GM23338 (cell line): ENCODE results near the gene NFATC1. TPM values are rescaled to one million over a fixed set of nuclear protein-coding genes. Genes with fewer than 3 reads are reported as not detected.

Experiments
- ATAC-seq: fragments of 200-7000 bp; cut with Tn5 transposase; 3 replicates; pipeline ENCODE4 v1.9.1; 2020
- DNase-seq: peaks from one replicate; pipeline ENCODE4 v3.0.0-alpha.2; 2015; ENCODE audit warnings: low spot score
- H2AFZ ChIP-seq: fragments of 200-600 bp; sonication (generic); 2 replicates; pipeline ENCODE4 v1.8.0; 2016; ENCODE audit warnings: antibody characterized with exemption, mild to moderate bottlenecking, moderate library complexity
- H3F3A ChIP-seq: fragments of 200-600 bp; sonication (generic); replicated peaks from 2 replicates; pipeline ENCODE4 v1.8.0; 2017; ENCODE audit warnings: antibody characterized with exemption, mixed run types, low read depth
- H3K27ac ChIP-seq: fragments of 200-600 bp; sonication (generic); 2 replicates; pipeline ENCODE4 v1.6.1; 2016; ENCODE audit warnings: low read depth
- H3K27me3 ChIP-seq: fragments of 200-600 bp; sonication (generic); 2 replicates; pipeline ENCODE4 v1.8.0; 2016; ENCODE audit warnings: mild to moderate bottlenecking, mixed run types, moderate library complexity; ENCODE audit not compliant: insufficient read depth
- H3K36me3 ChIP-seq: fragments of 200-600 bp; sonication (generic); 2 replicates; pipeline ENCODE4 v1.8.0; 2016; ENCODE audit warnings: mild to moderate bottlenecking; ENCODE audit not compliant: insufficient read depth
- H3K4me1 ChIP-seq: fragments of 200-600 bp; sonication (generic); 2 replicates; pipeline ENCODE4 v1.8.0; 2016; ENCODE audit warnings: mild to moderate bottlenecking, moderate library complexity; ENCODE audit not compliant: insufficient read depth
- H3K4me2 ChIP-seq: fragments of 200-600 bp; sonication (generic); 2 replicates; pipeline ENCODE4 v1.7.1; 2017; ENCODE audit warnings: mixed run types
- H3K4me3 ChIP-seq: fragments of 200-600 bp; sonication (generic); 2 replicates; pipeline ENCODE4 v1.6.1; 2016; ENCODE audit warnings: mixed run types
- H3K79me2 ChIP-seq: fragments of 200-600 bp; sonication (generic); replicated peaks from 2 replicates; pipeline ENCODE4 v1.8.0; 2017; ENCODE audit warnings: mild to moderate bottlenecking; ENCODE audit not compliant: insufficient read depth
- H3K9me2 ChIP-seq: fragments of 200-600 bp; sonication (generic); 2 replicates; pipeline ENCODE4 v1.8.0; 2017; ENCODE audit not compliant: insufficient read depth
- H4K20me1 ChIP-seq: fragments of 200-600 bp; sonication (generic); replicated peaks from 2 replicates; pipeline ENCODE4 v1.8.0; 2017; ENCODE audit warnings: mild to moderate bottlenecking; ENCODE audit not compliant: insufficient read depth
- H3K27ac Mint-ChIP-seq: 2 replicates; pipeline ENCODE4 v1.8.0; 2020; ENCODE audit warnings: inconsistent platforms, mild to moderate bottlenecking, moderate library complexity, mixed read lengths
- H3K27me3 Mint-ChIP-seq: 3 replicates; pipeline ENCODE4 v1.8.0; 2022; ENCODE audit warnings: low read depth, mild to moderate bottlenecking, moderate library complexity, mixed read lengths, inconsistent platforms; ENCODE audit not compliant: insufficient read depth, poor library complexity
- H3K36me3 Mint-ChIP-seq: 3 replicates; pipeline ENCODE4 v1.8.0; 2021; ENCODE audit warnings: low read depth, mild to moderate bottlenecking, inconsistent platforms, moderate library complexity, mixed read lengths
- H3K4me1 Mint-ChIP-seq: 3 replicates; pipeline ENCODE4 v1.8.0; 2020; ENCODE audit warnings: mild to moderate bottlenecking, inconsistent platforms, mixed read lengths
- H3K4me3 Mint-ChIP-seq: 3 replicates; pipeline ENCODE4 v1.8.0; 2021; ENCODE audit warnings: moderate library complexity, mild to moderate bottlenecking, inconsistent platforms, mixed read lengths
- H3K9me3 Mint-ChIP-seq: 3 replicates; pipeline ENCODE4 v1.8.0; 2020; ENCODE audit warnings: moderate library complexity, mild to moderate bottlenecking, inconsistent platforms, mixed read lengths
- CREB1 ChIP-seq: fragments of 250-450 bp; sonication (Bioruptor Pico); IDR thresholded peaks from 2 replicates; pipeline ENCODE4 v1.5.0; 2020; ENCODE audit warnings: low read depth, mild to moderate bottlenecking, moderate library complexity
- CTCF ChIP-seq, 2 experiments: fragments of 200-600 bp in 1 of 2; sonication (generic) in 1 of 2; conservative IDR thresholded peaks; 2 replicates each; pipeline versions ENCODE4 v1.5.1 to v1.6.1; 2016 to 2017; ENCODE audit warnings: antibody characterized with exemption in 2 of 2, low read depth in 2 of 2, mild to moderate bottlenecking in 2 of 2, moderate library complexity in 1 of 2
- EZH2 ChIP-seq: fragments of 200-600 bp; sonication (generic); IDR thresholded peaks from one replicate; pipeline ENCODE4 v1.8.0; 2017; ENCODE audit warnings: antibody characterized with exemption, mild to moderate bottlenecking, low read depth; ENCODE audit not compliant: unreplicated experiment
- EZH2phosphoT487 ChIP-seq: fragments of 200-600 bp; sonication (generic); IDR thresholded peaks from one replicate; pipeline ENCODE4 v1.8.1; 2018; ENCODE audit warnings: antibody characterized with exemption; ENCODE audit not compliant: unreplicated experiment
- POLR2AphosphoS5 ChIP-seq: IDR thresholded peaks from 2 replicates; pipeline ENCODE4 v1.6.1; 2016; ENCODE audit warnings: antibody characterized with exemption, low read depth
- REST ChIP-seq: IDR thresholded peaks from one replicate; pipeline ENCODE4 v1.6.1; 2018; ENCODE audit warnings: antibody characterized with exemption; ENCODE audit not compliant: unreplicated experiment
- ZNF114 ChIP-seq: fragments of 250-450 bp; sonication (Bioruptor Pico); IDR thresholded peaks from 2 replicates; pipeline ENCODE4 v1.5.0; 2020; ENCODE audit warnings: mild to moderate bottlenecking, moderate library complexity
- ZNF462 ChIP-seq: fragments of 250-450 bp; sonication (Bioruptor Pico); IDR thresholded peaks from 2 replicates; pipeline ENCODE4 v1.5.0; 2020; ENCODE audit warnings: mild to moderate bottlenecking, moderate library complexity
- polyA plus RNA-seq: library from polyadenylated mRNA; unstranded; fragments of >200 nt; fragmentation: Nextera tagmentation; extraction: Ambion mirVana; gene quantifications from 2 replicates; pipeline ENCODE4 v1.2.1, GENCODE V29; 2016
- total RNA-seq: library from RNA; depleted of rRNA; stranded (reverse); fragments of >200 nt; shearing (Covaris generic); gene quantifications from 2 replicates; pipeline ENCODE4 v1.2.3, GENCODE V29; 2014

The NFATC1 gene
- total and polyA plus RNA-seq, 2 experiments from 2014 or later = 3.9 to 6.4 TPM

- no peaks in the 10 kb centered on the region for H4K20me1 ChIP-seq
- H3F3A ChIP-seq = no peaks in the 10 kb centered on the region
- no peaks in the 10 kb centered on the region for H3K79me2 ChIP-seq
- H3K36me3 ChIP-seq = no peaks in the 10 kb centered on the region
- Mint-ChIP-seq H3K36me3 (no peaks in the 10 kb centered on the region), H3K27me3 (peaks cover 4% of the 10 kb centered on the region), H3K27ac (no peak overlapping the region; the same call in 1 of the 2 replicates), H3K9me3 (no peaks in the 10 kb centered on the region), H3K4me1 (peaks cover 4% of the 10 kb centered on the region; the same call in 1 of the 3 replicates), H3K4me3 (no peak overlapping the region; the same call in 2 of the 3 replicates)
- no peaks in the 10 kb centered on the region for H3K4me1 ChIP-seq
- H3K27ac ChIP-seq = no peak overlapping the region
- no peak overlapping the region for H3K4me2 ChIP-seq
- no peaks in the 10 kb centered on the region for H3K27me3 ChIP-seq
- H3K9me2 ChIP-seq = no peaks in the 10 kb centered on the region
- no peak for TF ChIP-seq REST
- no peak for TF ChIP-seq EZH2phosphoT487
- no peak for TF ChIP-seq EZH2
- DNase-seq (no peak), ATAC-seq (peak; percentile 39)
- H2AFZ ChIP-seq = no peak overlapping the region
- no peak overlapping the region for H3K4me3 ChIP-seq
Observed at GRCh38 chr18:79484661-79485621, 89.2 kb downstream of the NFATC1 start.

GRCh38 chr18:79485788-79486355 lies 90.1 kb downstream of the NFATC1 start:
- H3F3A ChIP-seq = no peaks in the 10 kb centered on the region
- H3K27ac Mint-ChIP-seq = no peak overlapping the region
- ATAC-seq (no peak), DNase-seq (no peak)
- no peaks in the 10 kb centered on the region for H3K27me3 ChIP-seq
- no peak overlapping the region for H3K4me3 Mint-ChIP-seq
- H2AFZ ChIP-seq = no peak overlapping the region
- H3K4me1 ChIP-seq = no peaks in the 10 kb centered on the region
- no peaks in the 10 kb centered on the region for H4K20me1 ChIP-seq
- H3K36me3 ChIP-seq = no peaks in the 10 kb centered on the region
- peaks cover 4% of the 10 kb centered on the region; the same call in 1 of the 3 replicates for H3K4me1 Mint-ChIP-seq
- H3K27ac ChIP-seq = no peak overlapping the region
- no peak overlapping the region for H3K4me3 ChIP-seq
- H3K79me2 ChIP-seq = no peaks in the 10 kb centered on the region
- H3K9me3 Mint-ChIP-seq = no peaks in the 10 kb centered on the region
- no peak overlapping the region for H3K4me2 ChIP-seq
- no peaks in the 10 kb centered on the region for H3K9me2 ChIP-seq
- H3K27me3 Mint-ChIP-seq = peaks cover 4% of the 10 kb centered on the region
- no peaks in the 10 kb centered on the region for H3K36me3 Mint-ChIP-seq
- TF ChIP-seq EZH2phosphoT487 (no peak), CTCF (conservative IDR thresholded peaks at IDR 0.05; ENCODE audit: low read depth in 2 of 2) (no peak), POLR2AphosphoS5 (no peak), ZNF114 (CRISPR knock-in tag) (no peak), ZNF462 (CRISPR knock-in tag) (no peak), CREB1 (CRISPR knock-in tag) (no peak)
